GM18868 (cell line): ENCODE data around the gene PROB1.
"Not testable (repeated sequence)": the region's sequence is repeated elsewhere in the genome, so short reads cannot be mapped to it uniquely, and the experiment has no call there.

Source experiments
- ATAC-seq: cut with Tn5 transposase; IDR thresholded peaks from one replicate; pipeline ENCODE4 v1.9.1; 2021; ENCODE audit warnings: mild to moderate bottlenecking, moderate library complexity; ENCODE audit not compliant: unreplicated experiment

PROB1 gene, protein sequence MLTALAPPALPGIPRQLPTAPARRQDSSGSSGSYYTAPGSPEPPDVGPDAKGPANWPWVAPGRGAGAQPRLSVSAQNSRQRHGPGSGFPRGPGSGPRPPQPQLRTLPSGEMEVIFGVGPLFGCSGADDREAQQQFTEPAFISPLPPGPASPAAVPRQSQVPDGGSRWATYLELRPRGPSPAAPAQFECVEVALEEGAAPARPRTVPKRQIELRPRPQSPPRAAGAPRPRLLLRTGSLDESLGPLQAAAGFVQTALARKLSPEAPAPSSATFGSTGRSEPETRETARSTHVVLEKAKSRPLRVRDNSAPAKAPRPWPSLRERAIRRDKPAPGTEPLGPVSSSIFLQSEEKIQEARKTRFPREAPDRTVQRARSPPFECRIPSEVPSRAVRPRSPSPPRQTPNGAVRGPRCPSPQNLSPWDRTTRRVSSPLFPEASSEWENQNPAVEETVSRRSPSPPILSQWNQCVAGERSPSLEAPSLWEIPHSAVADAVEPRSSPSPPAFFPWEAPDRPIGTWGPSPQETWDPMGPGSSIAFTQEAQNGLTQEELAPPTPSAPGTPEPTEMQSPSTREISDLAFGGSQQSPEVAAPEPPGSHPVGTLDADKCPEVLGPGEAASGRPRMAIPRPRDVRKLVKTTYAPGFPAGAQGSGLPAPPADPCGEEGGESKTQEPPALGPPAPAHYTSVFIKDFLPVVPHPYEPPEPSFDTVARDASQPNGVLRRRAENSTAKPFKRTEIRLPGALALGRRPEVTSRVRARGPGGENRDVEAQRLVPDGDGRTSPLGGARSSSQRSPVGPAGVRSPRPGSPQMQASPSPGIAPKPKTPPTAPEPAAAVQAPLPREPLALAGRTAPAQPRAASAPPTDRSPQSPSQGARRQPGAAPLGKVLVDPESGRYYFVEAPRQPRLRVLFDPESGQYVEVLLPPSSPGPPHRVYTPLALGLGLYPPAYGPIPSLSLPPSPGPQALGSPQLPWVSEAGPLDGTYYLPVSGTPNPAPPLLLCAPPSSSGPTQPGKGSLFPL

DNA sequence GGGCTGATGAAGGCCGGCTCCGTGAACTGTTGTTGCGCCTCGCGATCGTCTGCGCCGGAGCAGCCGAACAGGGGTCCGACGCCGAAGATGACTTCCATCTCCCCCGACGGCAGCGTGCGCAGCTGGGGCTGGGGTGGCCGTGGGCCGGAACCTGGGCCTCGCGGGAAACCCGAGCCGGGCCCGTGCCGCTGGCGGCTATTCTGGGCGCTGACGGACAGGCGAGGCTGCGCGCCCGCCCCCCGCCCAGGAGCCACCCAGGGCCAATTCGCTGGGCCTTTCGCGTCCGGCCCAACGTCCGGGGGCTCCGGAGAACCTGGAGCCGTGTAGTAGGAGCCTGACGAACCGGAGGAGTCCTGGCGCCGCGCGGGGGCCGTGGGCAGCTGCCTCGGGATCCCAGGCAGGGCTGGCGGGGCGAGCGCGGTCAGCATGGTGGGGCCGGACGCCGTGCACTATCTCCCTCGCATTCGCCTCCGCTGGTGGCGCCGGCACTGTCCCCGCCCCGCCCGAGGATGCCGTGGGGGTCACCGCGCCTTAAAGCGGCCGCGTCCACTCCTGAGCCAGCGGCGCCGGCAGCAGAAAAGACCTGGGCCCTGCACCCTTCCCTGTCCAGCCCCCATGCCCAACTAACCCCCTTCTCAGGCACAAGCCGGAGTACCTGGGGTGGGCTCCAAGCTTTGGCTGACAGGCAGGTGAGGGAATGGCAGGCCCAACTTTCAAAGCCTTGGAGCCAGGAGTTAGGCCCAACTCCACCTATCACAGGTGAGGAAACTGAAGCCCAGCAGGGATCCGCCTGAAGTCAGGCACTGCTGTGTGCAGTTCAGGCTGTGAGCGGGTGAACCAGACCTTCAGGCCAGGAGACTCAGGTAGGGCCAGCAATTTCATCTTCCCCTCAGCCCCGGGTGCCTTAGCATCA, at the start of gene PROB1:
PROB1 (minus strand) TSS at position 451 of the 913 bp plus-strand sequence; CDS start at position 428, 23 bp downstream.
- no peak for ATAC-seq

DNA sequence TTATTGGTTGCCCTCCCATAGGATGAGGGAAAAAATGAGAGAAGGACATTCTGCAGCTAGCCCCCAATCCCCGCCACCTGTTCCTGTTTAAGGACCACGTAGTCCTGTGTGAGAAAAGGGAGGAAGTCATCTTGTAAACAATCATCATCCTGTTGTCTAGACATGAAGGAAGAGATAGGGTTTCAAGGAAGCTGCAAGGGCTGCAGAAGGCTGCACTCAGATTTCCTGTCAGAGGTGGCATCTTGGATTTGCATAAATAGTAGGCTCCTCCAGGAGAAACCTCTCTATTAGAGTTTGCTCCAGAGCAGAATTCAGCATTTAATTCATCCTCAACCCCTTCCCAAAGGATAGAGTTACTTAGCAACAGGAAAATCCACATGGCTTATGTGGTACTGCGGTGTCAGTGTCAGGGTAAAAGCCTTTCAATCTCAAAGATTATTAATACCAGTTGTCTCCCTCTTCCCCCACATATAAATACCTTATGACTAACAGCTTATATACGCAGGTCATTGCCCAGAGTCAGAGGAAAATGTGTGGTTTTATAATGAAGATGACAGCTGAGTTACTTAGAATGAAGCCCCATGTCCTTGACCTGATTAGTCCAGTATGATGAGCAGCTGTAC, 49.0 kb upstream of the PROB1 start:
- no peak for ATAC-seq

DNA sequence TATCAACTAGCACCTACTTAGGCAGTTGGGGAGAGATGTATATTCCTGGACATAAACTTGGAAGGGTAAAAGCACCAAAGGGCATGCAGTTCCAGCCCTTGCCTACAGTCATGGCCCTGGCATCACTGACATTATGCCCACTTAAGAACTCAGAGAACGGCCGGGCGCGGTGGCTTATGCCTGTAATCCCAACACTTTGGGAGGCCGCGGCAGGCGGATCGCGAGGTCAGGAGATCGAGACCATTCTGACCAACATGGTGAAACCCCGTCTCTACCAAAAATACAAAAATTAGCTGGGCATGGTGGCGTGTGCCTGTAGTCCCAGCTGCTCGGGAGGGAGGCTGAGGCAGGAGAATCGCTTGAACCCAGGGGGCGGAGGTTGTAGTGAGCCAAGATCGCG, 45.5 kb upstream of the PROB1 start:
- ATAC-seq: not testable (repeated sequence)

DNA sequence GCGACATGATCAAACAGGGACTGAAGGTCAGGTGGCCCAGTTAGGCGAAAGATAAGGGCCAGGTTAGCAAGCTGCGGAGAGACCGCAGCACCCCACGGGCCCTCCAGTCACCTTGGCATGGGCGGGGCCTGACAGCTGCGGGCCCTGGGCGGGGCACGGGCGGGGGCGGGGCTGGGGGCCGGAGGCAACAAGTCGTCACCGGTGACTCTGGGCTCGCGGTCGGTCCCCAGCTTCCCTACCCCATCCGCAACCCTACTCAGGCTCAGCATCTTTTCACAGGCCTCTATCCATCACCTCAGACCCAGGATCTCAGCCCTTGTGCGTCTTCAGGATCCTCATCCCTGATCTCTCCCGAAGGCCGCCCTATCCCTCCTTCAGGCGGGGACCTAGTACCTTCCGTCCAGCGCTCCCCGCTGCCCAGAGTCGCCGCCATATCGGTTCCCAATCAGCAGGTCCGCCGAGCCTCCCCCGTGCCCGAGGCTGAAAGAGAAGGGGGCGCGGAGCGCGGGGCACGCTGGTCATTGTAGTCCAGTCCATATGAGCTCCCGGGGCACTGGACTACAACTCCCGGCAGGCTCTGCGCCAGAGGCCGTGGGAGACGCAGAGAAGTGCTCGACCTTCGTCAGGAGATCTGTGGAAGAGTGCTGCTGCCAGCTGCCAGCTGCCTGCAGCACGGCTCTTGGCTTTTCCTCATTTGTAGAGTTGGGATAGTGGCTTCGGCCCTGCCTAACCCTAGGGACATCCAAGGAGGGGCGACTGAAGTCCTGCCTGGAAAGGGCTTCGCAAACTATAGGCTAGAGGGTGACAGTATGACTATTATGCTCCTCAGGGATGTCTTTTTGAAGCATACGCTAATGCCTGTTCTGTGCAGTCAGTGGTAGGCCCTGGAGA, 44.4 kb upstream of the PROB1 start, which contains the start of gene DNAJC18:
DNAJC18 (minus strand) TSS at position 513 of the 891 bp plus-strand sequence; CDS start at position 433, 80 bp downstream.
- ATAC-seq: peak; percentile 87

DNA sequence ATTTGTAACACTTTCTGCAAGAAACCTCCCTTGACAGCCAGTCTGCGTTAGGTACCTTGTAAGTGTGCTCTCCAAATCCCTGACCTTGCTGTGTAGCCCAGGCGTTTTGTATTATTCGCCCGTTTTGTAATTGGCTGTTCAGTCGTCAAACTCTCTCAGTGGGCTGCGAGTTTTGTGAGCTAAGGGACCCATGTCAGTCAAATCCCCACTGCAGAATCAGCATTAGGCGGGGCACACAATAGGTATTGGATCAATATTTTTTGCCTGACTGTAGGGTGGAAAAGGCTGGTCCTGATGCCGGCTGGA, 43.8 kb upstream of the PROB1 start:
- ATAC-seq: no peak

DNA sequence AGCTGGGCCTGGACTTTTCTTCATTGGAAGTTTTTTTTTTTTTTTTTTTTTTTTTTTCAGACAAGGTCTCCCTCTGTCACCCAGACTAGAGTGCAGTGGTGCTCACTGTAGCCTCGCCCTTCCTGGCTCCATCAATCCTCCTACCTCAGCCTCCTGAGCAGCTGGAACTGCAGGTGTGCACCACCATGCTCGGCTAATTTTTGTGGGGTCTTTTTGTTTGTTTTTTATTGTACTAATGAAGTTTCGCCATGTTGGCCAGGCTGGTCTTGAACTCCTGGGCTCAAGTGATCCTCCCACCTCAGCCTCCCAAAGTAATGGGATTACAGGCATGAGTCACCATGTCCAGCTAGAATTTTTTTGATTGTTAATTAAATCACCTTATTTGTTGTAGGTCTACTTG, 40.8 kb upstream of the PROB1 start:
- no peak for ATAC-seq

DNA sequence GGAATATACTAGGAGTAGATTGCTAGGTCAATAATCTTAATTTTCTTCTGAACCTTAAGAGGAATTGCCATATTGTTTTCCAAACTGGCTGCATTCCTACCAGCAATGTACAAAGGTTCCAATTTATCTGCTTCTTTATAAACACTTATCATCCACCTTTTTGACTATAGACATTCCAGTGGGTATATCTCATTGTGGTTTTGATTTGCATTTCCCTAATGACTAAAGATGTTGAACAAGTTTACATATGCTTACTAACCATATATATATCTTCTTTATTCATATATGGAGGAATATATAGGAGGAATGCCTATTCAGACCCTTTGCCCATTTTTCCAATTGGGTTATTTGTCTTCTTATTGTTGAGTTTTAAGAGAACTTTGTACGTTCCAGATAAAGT, 36.8 kb upstream of the PROB1 start:
- no peak for ATAC-seq

DNA sequence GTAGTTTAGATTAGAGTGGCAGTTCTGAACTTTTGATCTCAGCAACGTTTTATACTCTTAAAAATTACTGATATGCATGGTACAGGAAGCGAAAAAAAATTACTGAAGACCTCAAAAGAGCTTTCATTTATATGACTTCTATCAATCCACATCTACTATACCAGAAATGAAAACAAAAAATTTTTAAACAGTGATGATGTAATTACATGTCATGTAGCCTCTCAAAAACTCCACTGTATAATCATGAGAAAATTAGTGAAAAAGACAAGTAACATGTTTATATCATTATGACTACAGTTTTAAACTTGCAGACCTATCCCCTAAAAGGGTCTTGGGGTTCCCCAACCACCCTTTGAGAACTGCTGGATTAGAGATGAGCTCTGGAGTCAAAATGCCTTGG, 35.1 kb upstream of the PROB1 start:
- ATAC-seq: no peak

DNA sequence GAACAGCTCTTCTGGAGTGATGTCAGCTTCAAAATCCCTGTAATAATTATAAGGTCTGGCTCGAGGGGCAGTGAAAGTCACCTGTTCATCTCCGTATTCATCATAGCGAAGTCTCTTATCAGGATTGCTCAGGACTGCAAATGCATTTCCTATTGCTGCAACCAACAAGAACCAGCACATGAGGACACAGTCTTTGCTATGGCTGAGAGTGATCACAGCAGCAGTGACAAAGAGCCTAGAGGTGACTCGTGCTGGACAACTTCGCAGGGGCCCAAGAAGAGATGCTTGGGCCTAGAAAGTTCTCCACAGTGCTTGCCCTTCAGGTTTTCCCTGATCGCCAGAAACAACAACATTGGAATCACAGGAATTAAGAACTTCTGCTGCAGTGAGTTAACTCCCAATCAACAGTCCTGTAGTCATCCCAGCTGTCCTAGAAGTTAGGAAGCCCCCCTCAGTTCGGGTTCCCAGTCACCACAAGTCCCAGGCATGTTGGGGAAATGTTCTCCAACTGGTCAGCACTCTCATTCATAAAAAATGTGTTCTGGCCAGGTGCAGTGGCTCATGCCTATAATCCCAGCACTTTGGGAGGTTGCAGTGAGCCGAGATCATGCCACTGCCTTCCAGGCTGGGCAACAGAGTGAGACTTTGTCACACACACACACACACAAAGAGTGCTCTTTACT, 31.4 kb upstream of the PROB1 start:
- no peak for ATAC-seq

DNA sequence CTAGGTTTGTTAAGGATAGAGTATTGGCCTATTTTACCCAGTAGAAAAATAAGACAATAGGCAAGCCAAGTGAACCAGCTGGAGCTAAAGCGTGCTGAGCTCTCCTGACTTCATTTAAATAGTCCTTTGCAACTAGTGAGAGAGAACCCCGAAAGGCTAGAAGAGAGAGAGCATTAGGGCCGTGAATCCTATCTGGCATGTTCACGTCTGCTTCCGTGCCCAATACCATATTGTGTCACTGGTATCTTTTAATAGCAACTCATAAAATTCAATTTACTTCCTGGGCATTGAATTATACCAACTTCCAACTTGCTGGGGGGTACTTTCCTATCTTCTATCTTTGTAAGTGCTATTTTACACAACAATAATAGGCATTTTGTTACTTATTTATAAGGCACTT, 30.6 kb upstream of the PROB1 start:
- no peak for ATAC-seq

DNA sequence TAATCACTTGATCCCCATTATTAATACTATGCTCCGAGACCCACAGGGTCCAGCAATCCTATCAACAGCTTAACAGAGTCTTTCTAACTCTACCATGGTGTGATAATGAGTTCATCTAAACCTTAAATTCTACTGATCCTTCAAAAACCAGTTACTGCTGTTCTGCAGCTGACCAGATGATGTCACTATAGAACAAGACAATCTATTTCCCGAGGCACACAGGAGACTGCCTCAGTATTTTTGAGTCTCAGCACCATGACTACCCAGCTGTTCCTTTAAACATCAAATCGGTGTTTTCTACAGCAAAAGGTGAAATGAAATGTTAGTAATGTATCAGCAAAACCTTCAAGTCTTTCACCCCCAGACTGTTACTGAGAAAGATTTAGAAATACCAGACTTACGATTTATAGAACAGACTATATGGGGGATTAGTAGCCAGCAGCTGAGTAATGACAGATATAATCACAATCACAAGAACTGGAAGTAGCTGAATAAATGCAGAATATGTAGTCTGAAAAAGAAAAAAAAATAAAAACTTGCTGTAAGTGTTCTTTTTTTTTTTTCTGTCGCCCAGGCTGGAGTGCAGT, 27.5 kb upstream of the PROB1 start:
- no peak for ATAC-seq

DNA sequence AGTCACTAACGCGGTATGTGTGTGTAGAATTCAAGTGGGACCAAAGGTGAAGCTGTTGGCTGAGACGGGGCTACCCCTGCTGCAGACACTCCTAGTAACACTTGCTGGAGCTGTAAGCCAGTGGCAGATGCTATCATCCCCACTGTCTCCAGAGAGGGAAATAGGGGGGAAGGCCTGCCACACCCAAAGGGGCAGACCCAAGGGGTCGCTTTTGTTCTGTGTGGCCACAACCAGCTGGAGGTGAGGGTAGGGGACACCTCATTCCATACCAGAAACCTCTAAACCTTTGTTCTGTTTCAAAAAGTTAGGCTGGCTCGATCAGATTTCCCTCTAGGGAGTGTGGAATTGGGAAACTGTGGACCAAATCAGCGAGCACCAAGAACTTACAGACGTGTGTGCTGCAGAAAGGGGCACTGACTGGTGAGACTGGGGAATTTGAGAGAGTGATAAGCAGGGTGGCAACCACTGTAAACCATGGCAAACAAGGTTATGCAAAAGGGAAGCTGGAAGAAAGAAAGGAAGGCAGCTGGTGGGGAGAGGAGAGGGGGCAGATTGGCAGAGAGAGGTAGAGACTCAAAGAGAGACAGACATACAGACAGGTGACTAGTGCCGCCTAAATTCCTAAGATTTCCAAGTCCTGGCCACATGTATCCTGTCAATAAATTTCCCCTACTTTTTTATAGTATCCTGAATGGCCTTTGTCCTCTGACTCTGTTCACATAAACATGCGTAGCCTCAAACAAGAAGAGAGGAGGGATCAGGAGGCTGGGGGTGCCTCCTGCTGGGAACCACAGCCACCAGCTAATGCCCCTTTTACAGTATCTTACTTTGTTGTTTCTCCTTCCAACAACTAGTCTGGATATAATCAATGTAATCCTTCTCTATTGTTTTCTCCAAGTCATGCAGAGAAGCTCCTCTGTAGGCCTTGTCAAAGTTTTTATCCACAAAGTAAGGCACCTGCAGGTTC, 24.6 kb upstream of the PROB1 start:
- no peak for ATAC-seq

DNA sequence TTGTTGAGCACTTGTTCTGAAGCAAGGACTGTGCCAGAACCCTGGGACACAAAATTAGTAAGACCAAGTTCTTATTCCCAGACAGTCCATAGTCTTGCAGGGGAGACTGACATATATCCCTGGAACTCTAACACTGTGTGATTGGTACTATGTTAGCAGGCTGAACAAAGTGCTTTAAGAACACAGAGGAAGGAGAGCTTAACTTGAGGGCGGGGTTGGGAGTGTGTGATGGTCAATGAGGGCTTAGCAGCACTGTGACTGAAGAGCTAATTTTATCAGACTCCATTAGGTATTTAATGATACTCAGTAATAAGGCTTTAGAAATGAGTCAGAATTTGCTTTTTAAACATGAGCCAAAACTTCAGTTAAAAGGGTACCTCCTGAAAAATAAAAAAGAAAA, 23.9 kb upstream of the PROB1 start:
- no peak for ATAC-seq

DNA sequence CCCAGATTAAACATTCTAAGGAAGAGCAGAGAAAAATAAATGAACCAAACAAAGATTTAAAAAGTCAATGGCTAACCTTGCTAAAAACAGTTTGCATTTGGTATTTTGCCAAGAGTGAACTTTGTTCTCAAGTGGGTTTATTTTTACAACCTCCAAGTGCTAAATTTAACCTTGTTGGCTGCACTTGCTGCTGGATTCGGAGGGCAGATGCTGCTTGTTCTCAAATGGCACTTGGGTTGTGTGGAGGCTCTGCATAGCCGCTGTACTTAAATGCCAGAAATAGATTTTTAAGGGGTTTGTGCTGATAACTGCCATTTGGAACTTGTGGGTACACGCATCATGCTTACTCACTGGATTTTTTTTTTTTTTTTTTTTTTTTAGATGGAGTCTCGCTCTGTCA, 22.3 kb upstream of the PROB1 start:
- no peak for ATAC-seq

DNA sequence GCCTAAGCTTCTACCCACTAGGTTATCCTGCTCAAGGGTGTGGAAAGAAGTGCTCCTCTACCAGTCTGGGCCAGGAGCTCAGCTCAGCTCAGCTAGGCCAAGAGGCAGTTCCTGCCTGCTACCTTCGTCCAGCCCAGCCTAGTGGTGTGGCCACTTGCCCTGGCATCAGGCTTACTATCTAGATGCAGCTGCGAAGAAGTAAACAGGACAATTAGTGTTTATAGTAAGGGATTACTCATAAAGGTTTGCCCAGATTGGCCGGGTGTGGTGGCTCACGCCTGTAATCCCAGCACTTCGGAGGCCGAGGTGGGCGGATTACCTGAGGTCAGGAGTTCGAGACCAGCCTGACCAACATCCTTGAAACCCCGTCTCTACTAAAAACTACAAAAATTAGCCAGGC, 21.7 kb upstream of the PROB1 start:
- no peak for ATAC-seq

DNA sequence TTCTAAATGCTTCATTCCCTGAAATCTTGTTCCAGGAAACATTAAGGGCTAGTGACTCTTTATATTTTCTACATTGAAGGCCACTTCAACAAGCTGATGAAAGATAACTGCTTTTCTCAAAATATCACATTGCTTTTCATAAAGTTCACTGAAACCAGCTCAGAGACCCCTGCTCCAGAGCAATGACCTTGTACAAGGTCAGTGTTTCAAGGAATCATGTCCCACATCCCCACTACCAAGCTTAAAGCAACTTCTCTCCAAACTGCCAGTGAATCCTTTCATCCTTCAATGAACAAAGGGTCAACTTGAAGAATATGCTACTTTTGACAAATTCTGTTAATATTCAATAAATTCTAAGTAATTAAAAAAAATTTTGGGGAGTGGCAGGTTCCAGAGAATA, 21.0 kb upstream of the PROB1 start:
- no peak for ATAC-seq

DNA sequence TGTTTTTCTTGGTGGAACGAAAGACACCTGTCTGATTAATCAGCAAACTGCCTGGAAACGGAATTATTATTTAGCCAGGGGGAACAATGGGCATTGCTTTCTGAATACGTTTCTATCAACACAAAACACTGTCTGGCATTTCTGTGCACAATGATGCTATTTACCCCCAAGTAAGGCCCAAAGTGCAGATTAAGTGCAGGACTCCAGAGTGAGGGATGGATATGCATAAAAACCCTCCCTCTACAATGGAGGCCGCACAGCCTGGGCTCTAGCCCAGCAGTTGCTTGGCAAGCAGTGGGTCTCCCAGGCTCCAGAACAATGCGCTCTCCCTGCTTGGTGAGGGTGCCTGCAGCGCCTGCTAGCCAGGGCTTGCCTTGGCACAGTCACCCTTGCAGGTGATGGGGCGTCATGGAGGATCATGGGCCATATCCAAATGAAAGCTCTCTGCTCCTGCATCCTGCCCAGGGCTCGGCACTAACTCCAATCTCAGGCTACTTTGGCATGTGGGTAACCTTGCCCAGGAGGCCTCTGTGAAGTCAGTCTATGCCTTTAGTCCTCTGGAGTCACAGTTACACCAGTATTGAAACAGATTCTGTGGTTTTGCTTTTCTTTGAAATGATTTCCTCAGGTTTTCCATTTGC, 20.4 kb upstream of the PROB1 start:
- ATAC-seq: no peak
